ENCODE results near the gene CCDC3.
A peak's percentile ranks its signal among the peaks of the same experiment; 100 is the strongest.

The CCDC3 gene

GRCh38 chr10:12919574-12919973 lies 81.9 kb downstream of the CCDC3 start:
- DNase-seq, result no peak

GRCh38 chr10:12916587-12916986 lies 84.9 kb downstream of the CCDC3 start:
- no peak for DNase-seq

DNA sequence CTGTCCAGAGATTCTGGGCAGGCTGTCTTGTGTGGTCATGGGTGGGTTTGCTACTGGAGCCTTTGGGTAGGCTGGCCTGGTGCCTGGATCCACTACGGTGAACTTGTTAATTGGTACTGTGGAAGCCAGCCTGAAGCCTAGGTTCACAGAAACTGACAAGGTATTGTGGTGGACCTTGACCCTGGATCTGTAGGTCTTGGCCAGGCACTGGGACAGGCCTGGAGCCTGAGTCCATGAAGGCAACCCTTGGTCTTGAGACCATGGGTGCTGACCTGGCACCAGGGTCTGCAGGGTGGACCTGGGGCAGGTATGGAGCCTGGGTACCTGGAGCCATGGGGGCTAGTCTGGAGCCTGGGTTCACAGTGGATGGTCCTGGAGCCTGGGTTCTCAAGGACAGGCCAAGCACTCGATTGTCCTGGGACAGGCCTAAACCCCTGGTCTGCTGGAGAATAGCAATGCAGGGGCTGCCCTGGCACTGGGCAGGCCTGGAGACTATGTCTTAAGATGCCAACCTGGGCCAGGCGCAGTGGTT lies 85.8 kb downstream of the CCDC3 start:
- DNase-seq, result no peak

DNA sequence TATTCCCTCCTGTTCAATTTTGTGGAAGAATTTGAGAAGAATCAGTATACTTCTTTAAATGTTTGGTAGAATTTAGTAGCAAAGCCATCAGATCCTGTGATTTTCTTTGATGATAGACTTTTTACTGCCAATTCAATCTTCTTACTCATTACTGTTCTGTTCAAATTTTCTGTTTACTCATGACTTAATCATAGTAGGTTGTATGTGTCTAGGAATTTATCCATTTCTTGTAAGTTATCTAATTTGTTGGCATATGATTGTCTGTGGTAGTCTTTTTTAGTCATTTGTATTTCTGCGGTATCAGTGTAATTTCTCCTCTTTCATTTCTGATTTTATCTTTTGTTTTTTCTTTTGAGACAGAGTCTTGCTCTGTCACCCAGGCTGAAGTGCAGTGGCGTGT lies 87.4 kb downstream of the CCDC3 start:
- DNase-seq, result no peak

GRCh38 chr10:12911795-12912194 lies 89.7 kb downstream of the CCDC3 start:
- no peak for DNase-seq

GRCh38 chr10:12910835-12911234 lies 90.7 kb downstream of the CCDC3 start:
- no peak for DNase-seq

- no peak for DNase-seq
These were observed 91.7 kb downstream of the CCDC3 start for GRCh38 chr10:12909836-12910185.

- DNase-seq, result no peak
These were observed 92.2 kb downstream of the CCDC3 start for GRCh38 chr10:12909182-12909835.

GRCh38 chr10:12908773-12909172 lies 92.7 kb downstream of the CCDC3 start:
- DNase-seq, result no peak

- peak; percentile 69 for DNase-seq
These were observed 93.9 kb downstream of the CCDC3 start for GRCh38 chr10:12907656-12908055.

- DNase-seq, result no peak
These were observed 95.4 kb downstream of the CCDC3 start for GRCh38 chr10:12906051-12906541.

DNA sequence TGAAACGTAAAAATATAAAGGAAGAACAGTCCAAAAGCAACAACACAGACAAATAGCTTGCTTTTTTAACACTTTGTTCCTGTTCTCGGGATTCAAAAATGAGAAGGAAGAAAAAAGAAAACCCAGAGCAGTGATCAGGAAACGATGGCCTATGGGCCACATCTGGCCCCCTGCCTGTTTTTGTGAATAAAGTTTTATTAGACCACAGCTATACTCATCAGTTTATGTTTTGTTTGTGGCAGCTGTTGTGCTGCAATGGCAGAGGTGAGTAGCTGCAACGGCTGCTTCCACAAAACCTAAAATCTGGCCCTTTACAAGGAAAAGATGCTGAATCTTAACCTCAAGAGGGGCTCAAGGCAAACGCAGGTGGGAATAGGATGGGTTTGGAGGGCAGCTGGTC lies 96.4 kb downstream of the CCDC3 start:
- no peak for DNase-seq

- no peak for DNase-seq
These were observed 98.6 kb downstream of the CCDC3 start for GRCh38 chr10:12902851-12903358.

DNA sequence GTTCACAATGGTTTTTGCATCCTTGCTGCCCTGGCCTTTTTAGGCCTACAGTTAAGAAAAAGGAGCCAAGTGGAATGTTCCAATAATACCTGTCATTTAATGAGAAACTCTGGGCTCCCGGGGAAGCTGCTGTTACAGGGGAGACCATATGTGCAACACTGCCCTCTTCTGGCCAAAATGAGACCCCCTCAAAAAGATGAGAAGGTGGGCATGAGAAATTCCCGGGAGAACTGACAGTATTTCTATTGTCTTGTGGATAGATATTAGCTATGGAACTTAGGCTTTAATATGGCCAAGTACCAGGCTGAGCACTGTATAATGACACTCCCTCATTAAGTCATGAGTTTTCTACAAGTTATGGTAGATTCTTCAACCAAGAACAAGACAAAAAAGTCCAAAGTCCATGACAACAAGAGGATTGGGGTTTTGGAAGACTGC lies 99.4 kb downstream of the CCDC3 start:
- DNase-seq, result peak; percentile 59

DNA sequence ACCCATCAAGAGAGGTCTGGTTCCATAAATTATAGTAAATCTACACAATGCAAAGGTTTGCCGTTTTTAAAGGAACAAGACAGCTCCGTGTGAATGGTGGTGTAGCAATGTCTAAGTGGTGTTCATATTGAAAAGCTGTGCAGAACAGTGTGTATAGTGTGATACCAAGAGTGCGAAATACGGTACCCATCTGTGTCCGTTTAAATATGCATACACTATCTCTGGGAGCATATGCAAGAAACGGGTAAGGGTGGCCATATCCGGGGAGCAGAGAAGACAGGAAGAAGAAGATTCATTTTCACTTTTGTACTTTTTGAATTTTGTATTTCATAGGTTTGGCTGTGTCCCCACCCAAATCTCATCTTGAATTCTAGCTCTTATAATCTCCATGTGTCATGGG lies 102.0 kb downstream of the CCDC3 start:
- no peak for DNase-seq

DNA sequence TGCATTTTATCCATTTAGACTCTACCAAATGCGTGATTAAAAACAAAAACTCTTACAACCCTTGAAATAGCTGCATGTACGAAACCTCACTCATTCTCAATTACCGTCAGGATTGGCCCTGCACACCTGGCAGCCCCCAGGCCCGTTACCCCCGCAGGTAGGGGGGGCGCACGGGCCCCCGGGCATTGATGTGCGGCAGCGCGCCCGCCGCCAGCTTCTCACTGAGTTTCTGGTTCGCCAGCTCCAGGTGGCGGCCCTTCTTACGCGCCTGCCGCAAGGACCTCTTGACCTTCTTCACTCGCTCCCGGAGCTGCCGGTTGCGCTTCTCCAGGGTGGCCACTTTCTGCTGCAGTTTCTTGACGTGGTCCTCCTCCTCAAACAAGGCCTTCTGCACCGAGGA lies 103.2 kb downstream of the CCDC3 start:
- no peak for DNase-seq

- no peak for DNase-seq
These were observed 104.2 kb downstream of the CCDC3 start for GRCh38 chr10:12897278-12897677.

GRCh38 chr10:12896251-12896650 lies 105.3 kb downstream of the CCDC3 start:
- DNase-seq, result no peak

GRCh38 chr10:12892924-12893323 lies 108.6 kb downstream of the CCDC3 start:
- no peak for DNase-seq

- DNase-seq, result no peak
These were observed 110.6 kb downstream of the CCDC3 start for GRCh38 chr10:12890958-12891357.

DNA sequence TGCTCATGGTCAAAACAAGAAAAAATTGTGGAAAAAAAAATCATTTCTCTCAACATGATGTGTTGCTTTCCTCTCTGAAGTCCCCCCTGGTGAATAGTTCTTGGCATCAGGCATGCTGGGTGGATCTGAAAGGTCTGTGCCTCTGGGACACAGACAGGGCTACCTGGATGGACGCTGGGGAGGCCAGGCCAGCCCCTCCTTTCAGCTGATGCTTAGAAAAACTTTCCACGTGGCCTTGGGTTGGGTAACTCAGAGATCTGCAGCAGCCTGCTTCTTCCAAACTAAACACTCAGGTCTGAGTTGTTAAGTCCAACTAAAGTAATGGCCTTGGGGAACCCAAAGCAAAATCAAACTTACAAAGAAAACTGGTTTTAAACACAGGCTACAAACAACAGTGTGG lies 113.0 kb downstream of the CCDC3 start:
- DNase-seq, result no peak

DNA sequence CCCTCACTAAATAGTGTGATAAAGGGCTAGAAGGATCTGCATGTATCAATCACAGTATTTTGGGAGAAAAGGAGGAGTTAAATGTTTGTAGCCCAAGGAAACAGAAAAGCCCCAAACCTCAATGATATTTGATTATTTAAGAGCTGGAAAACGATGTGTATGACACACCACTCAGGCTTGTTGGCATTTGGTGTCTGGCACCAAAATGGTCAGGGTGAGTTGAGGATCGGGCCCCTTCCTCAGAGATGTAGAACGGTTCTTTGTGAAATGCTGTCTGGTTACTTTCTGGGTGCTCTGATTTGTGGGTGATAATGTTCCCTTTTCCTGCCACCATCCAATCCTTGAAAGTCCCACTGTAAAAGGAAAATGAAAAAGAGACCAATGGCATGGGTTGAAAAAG lies 113.7 kb downstream of the CCDC3 start:
- DNase-seq, result no peak

DNA sequence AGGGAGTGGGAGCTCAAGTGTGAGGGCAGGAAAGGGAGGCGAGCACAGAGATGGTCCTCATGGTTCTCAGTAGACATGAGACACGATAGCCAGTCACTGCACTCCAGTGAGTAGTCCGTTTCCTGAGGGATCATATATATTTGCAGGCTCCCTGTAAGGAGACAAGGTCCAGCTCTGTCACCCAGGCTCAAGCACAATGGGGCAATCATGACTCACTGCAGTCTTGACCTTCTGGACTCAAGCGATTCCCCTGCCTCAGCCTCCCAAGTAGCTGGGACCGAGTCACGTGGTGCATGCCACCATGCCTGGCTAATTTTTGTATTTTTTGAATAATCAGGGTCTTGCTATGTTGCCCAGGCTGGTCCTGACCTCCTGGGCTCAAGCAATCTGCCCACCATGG lies 116.7 kb downstream of the CCDC3 start:
- DNase-seq, result no peak

DNA sequence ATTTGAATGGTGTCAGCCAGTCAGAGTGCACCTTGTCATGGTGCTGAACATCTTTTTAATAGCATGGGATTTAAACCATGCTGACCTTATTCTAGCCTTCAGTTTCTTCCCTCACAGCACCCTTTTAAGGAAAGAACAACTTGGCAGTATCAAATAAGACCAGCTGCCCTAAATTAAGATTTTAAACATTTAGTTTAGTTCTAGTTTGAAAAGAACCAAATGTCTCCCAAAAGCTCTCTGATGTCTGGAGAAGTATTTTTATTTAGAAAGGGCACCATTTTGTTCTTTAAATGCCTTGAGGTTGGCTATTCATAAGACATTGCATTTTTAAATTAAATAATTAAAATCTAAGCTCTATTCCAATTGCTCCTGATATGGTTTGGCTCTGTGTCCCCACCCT lies 121.1 kb downstream of the CCDC3 start:
- DNase-seq, result no peak

DNA sequence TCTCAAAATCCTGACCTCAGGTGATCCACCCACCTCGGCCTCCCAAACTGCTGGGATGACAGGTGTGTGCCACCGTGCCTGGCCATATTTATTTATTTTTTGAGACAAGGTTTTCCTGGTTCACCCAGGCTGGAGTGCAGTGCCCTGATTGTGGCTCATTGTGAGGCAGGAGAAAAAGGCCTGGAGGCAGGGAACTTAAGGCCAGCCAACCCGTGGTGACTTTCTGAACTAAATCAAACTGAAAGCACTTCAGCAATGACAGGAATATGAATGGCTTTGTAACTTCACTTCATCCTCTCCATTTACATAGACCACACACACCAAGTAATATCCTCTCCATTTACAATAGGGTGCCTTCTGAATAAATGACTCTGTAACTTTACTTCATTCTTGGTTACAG lies 124.4 kb downstream of the CCDC3 start:
- no peak for DNase-seq
